Gastrocnemius medialis (tissue), 4 donors: ENCODE measurements around the gene SEC14L3. TPM values are rescaled to one million over a fixed set of nuclear protein-coding genes. Genes with fewer than 3 reads are reported as not detected.
A peak's percentile ranks its signal among the peaks of the same experiment; 100 is the strongest.

Source experiments
- ATAC-seq, 2 donors: fragments of 150-250 bp; one replicate each; pipeline ENCODE4 v1.9.1; 2016
- DNase-seq, 2 donors: peaks; one replicate each; pipeline ENCODE4 v3.0.0-alpha.2; 2019
- H3K27ac ChIP-seq, 4 donors: fragments of 200-600 bp; sonication (generic); 1 replicate in 1 of 4; 2 replicates in 3 of 4; pipeline ENCODE4 v1.5.1; 2016 to 2018; ENCODE audit warnings: mild to moderate bottlenecking in 2 of 4, moderate library complexity in 1 of 4
- H3K27me3 ChIP-seq, 3 donors: fragments of 200-600 bp; sonication (generic) in 2 of 3; 1 replicate in 1 of 3; 2 replicates in 2 of 3; pipeline versions ENCODE4 v1.5.1 to v1.6.0; 2016 to 2019; ENCODE audit warnings: mild to moderate bottlenecking in 1 of 3, moderate library complexity in 1 of 3
- H3K36me3 ChIP-seq, 2 donors: fragments of 200-600 bp; sonication (generic) in 1 of 2; one replicate each; pipeline ENCODE4 v1.5.1; 2017 to 2018
- H3K4me1 ChIP-seq, 2 donors: fragments of 200-600 bp; sonication (generic) in 1 of 2; one replicate each; pipeline ENCODE4 v1.5.1; 2016 to 2017; ENCODE audit warnings: mild to moderate bottlenecking in 2 of 2
- H3K4me3 ChIP-seq, 4 donors: fragments of 200-600 bp; sonication (generic) in 3 of 4; 1 replicate in 1 of 4; 2 replicates in 3 of 4; pipeline ENCODE4 v1.5.1; 2016 to 2019; ENCODE audit warnings: mild to moderate bottlenecking in 2 of 4
- H3K9me3 ChIP-seq, 3 donors: fragments of 200-600 bp; sonication (generic) in 2 of 3; 1 replicate in 1 of 3; 2 replicates in 2 of 3; pipeline ENCODE4 v1.5.1; 2016 to 2019
- POLR2A ChIP-seq, 2 donors: fragments of 450-650 bp; IDR thresholded peaks; one replicate each; pipeline ENCODE4 v1.6.1; 2017; ENCODE audit warnings: antibody characterized with exemption in 2 of 2, mild to moderate bottlenecking in 2 of 2, moderate library complexity in 2 of 2
- in situ Hi-C, 4 donors: fragments of 200-750 bp; cut with MboI; loops; one replicate each; pipeline versions ENCODE4 v1.15.0 to v1.8.0; 2017; ENCODE audit warnings: low sequenced_read_pairs in 4 of 4
- intact Hi-C: fragments of 100-400 bp; cut with DNase I; formaldehyde crosslinking; loops from one replicate; pipeline ENCODE4 v1.15.1; 2023; ENCODE audit warnings: low total_unique reads
- total RNA-seq, 4 donors: library from RNA; depleted of rRNA; stranded (reverse); fragments of >200 nt; gene quantifications; one replicate each; pipeline versions ENCODE4 v1.1.0 to v1.2.3, GENCODE V29; 2016
- TF ChIP-seq, protein P1 (sequence below), 5 experiments: fragments of 450-650 bp in 3 of 5; fragments of 200-600 bp in 2 of 5; sonication (generic) in 2 of 5; IDR thresholded peaks in 4 of 5; conservative IDR thresholded peaks in 1 of 5; 1 replicate in 4 of 5; 2 replicates in 1 of 5; pipeline ENCODE4 v1.5.1; 2016 to 2019; ENCODE audit warnings: antibody characterized with exemption in 5 of 5, mild to moderate bottlenecking in 3 of 5, moderate library complexity in 3 of 5

The SEC14L3 gene
- total RNA-seq, 4 donors from 2014 or later, result not detected

DNA sequence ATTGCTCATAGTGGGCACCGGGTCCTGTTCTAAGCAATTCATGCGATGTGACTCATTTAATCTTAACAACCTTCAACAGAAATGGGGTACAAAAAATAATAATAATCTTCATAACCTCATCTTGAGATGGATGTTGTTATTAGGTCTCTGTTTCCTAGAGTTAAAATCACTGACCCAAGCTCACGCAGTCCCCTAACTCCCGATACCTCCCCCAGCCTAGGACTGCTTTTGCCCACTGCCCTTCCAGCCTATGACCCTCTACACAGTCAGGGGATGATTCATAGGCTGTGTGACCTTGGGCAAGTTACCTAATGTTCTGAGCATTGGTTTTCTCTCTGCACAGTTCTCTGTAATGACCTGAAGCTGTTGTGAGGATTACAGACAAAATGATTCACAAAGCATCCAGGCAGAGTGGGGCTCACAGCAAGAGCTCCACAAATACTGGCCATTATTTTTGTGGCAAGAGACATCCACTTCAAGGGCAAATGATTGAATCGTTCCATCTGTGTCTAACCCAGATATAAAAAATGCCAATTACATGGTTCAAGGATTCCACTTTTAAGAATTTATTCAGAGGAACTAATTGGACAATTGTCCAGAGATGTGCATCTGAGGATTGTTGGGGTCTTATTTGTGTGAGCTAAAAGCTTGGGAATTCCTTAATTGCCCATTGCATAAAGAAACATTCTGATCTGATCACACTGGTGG lies 26.2 kb downstream of the SEC14L3 start:
- Histone ChIP-seq H3K27ac (no peak overlapping the region), H3K9me3 (no peaks in the 10 kb centered on the region), H3K27me3 (peaks cover 0 to 3% (median 0%) of the 10 kb centered on the region in 3 donors), H3K36me3 (no peaks in the 10 kb centered on the region), H3K4me3 (no peak overlapping the region), H3K4me1 (no peaks in the 10 kb centered on the region)
- intact Hi-C loops (loop anchor here (5.0 kb wide), 1 partner anchor 37 kb away; no protein-coding TSS in a partner anchor), in situ Hi-C loops (no loop called here)
- DNase-seq, result no peak
- no peak for ATAC-seq
- TF ChIP-seq POLR2A (IDR thresholded peaks at IDR 0.05), result no peak
- TF ChIP-seq, protein P1, sequence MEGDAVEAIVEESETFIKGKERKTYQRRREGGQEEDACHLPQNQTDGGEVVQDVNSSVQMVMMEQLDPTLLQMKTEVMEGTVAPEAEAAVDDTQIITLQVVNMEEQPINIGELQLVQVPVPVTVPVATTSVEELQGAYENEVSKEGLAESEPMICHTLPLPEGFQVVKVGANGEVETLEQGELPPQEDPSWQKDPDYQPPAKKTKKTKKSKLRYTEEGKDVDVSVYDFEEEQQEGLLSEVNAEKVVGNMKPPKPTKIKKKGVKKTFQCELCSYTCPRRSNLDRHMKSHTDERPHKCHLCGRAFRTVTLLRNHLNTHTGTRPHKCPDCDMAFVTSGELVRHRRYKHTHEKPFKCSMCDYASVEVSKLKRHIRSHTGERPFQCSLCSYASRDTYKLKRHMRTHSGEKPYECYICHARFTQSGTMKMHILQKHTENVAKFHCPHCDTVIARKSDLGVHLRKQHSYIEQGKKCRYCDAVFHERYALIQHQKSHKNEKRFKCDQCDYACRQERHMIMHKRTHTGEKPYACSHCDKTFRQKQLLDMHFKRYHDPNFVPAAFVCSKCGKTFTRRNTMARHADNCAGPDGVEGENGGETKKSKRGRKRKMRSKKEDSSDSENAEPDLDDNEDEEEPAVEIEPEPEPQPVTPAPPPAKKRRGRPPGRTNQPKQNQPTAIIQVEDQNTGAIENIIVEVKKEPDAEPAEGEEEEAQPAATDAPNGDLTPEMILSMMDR (IDR thresholded peaks at IDR 0.05 in 4 of 5, conservative IDR thresholded peaks at IDR 0.05 in 1 of 5), result peak in 2 of 5 experiments; percentile 3 to 21

DNA sequence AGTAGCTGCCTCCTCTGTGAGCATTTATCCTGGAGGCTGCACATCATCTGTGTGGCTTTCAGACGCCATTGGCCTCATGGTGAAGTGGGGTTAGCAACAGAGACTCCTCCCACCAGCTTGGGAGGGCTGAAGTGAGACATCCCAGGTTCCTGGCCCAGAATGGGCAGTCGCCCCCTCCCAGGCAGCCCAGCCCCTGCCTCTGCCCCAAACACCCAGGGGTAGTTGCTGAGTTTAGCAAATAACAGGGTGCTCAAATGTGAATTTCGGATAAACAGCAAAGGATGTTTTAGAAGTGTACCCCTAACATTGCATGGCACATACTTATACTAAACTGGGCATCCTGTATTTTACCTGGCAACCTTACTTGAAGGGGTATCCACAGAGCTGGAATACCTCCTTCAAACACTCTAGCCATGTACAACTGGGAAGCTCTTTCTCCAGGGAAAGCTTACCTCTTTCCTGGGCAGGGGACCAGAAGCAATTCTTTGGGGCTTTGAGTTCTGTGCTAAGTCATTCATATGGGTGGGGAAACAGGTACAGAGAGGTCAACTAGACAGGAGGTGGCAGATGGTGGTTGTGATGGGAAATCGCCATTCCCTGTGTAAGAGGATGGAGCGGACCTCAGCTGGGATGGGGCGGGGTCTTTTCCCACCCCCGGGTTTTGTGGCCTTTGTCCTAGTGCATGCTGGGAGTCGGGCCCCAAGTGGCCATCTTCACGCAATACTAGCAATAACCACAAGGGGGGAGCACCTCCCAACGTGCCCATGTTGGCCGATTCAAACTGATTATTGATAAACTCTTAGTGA lies 27.0 kb downstream of the SEC14L3 start:
- Histone ChIP-seq H3K4me3 (no peak overlapping the region), H3K36me3 (no peaks in the 10 kb centered on the region), H3K27ac (no peak overlapping the region), H3K4me1 (no peaks in the 10 kb centered on the region), H3K27me3 (peaks cover 0 to 3% (median 0%) of the 10 kb centered on the region in 3 donors), H3K9me3 (no peaks in the 10 kb centered on the region)
- ATAC-seq (peak in 1 of 2 donors; percentile 33), DNase-seq (no peak)
- TF ChIP-seq, protein P1 (IDR thresholded peaks at IDR 0.05 in 4 of 5, conservative IDR thresholded peaks at IDR 0.05 in 1 of 5), result peak; percentile 14 to 68 (median 53)
- no peak for TF ChIP-seq POLR2A (IDR thresholded peaks at IDR 0.05)
- in situ Hi-C loops, result no loop called here
- intact Hi-C loops, result loop anchor here (5.0 kb wide), 1 partner anchor 37 kb away; no protein-coding TSS in a partner anchor

DNA sequence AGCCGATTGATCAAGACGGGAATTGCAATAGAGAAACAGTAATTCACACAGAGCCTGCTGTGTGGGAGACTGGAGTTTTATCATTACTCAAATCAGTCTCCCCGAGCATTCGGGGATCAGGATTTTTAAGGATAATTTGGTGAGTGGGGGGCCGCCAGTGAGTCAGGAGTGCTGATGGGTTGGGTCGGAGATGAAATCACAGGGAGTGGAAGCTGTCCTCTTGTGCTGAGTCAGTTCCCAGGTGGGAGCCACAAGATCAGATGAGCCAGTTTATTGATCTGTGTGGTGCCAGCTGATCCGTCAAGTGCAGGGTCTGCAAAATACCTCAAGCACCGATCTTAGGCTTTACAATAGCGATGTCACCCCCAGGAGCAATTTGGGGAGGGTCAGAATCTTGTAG lies 30.7 kb downstream of the SEC14L3 start:
- in situ Hi-C loops, result no loop called here
- no peak for ATAC-seq
- no peaks in the 10 kb centered on the region for H3K36me3 ChIP-seq
- H3K27ac ChIP-seq, result no peak overlapping the region
- no peaks in the 10 kb centered on the region for H3K4me1 ChIP-seq
- no peak for DNase-seq
- no peaks in the 10 kb centered on the region for H3K9me3 ChIP-seq
- peaks cover 0 to 3% (median 0%) of the 10 kb centered on the region in 3 donors for H3K27me3 ChIP-seq
- H3K4me3 ChIP-seq, result no peak overlapping the region
- TF ChIP-seq, protein P1 (IDR thresholded peaks at IDR 0.05 in 4 of 5, conservative IDR thresholded peaks at IDR 0.05 in 1 of 5), result no peak
- no peak for TF ChIP-seq POLR2A (IDR thresholded peaks at IDR 0.05)
- intact Hi-C loops, result no loop called here

DNA sequence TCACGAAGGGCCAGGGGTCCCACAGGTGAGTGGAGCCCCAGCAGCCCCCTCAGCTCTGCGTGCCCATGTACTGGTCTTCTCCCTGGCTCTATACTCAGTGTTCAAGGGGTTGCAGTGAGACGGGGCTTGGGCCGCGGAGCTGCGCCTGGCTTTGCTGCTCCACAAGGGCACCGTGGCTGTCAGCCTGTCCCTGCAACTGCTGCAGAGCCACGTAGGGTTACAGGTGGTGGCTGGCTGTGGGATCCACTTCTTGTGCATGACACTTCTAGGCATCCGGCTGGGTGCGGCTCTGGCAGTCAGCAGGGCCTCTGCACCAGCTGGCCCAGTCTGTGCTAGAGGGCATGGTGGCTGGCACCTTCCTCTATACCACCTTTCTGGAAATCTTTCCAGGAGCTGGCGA lies 32.0 kb downstream of the SEC14L3 start:
- H3K27ac ChIP-seq, result no peak overlapping the region
- ATAC-seq (no peak), DNase-seq (no peak)
- intact Hi-C loops (no loop called here), in situ Hi-C loops (no loop called here)
- no peak overlapping the region for H3K4me3 ChIP-seq
- no peaks in the 10 kb centered on the region for H3K4me1 ChIP-seq
- TF ChIP-seq, protein P1 (IDR thresholded peaks at IDR 0.05 in 4 of 5, conservative IDR thresholded peaks at IDR 0.05 in 1 of 5), result no peak
- TF ChIP-seq POLR2A (IDR thresholded peaks at IDR 0.05), result no peak
- H3K9me3 ChIP-seq, result no peaks in the 10 kb centered on the region
- no peaks in the 10 kb centered on the region for H3K27me3 ChIP-seq
- H3K36me3 ChIP-seq, result no peaks in the 10 kb centered on the region
